MM.1S (cell line): ENCODE data around the gene PAK2.
"Not testable (repeated sequence)": the region's sequence is repeated elsewhere in the genome, so short reads cannot be mapped to it uniquely, and the experiment has no call there.

Experiments
- DNase-seq: peaks from one replicate; pipeline ENCODE4 v3.0.0-alpha.2; 2015
- H2AFZ ChIP-seq: fragments of 300-600 bp; sonication (generic); 2 replicates; pipeline ENCODE4 v1.6.0; 2016; ENCODE audit warnings: antibody characterized with exemption, low read length
- H3F3A ChIP-seq: fragments of 300-600 bp; sonication (generic); 2 replicates; pipeline ENCODE4 v1.6.1; 2016; ENCODE audit warnings: mild to moderate bottlenecking, antibody characterized with exemption, low read length, moderate library complexity, mixed read lengths; ENCODE audit not compliant: insufficient read depth
- H3K27ac ChIP-seq: fragments of 300-600 bp; sonication (generic); 2 replicates; pipeline ENCODE4 v1.5.1; 2016; ENCODE audit warnings: mild to moderate bottlenecking, low read length
- H3K27me3 ChIP-seq: fragments of 300-600 bp; sonication (generic); replicated peaks from 2 replicates; pipeline ENCODE4 v1.6.0; 2016; ENCODE audit warnings: low read length; ENCODE audit not compliant: insufficient read depth
- H3K36me3 ChIP-seq: fragments of 300-600 bp; sonication (generic); replicated peaks from 2 replicates; pipeline ENCODE4 v1.6.1; 2016; ENCODE audit warnings: mild to moderate bottlenecking, low read length, mixed read lengths; ENCODE audit not compliant: insufficient read depth
- H3K4me1 ChIP-seq: fragments of 300-600 bp; sonication (generic); 2 replicates; pipeline ENCODE4 v1.6.1; 2016; ENCODE audit warnings: low read length, mixed read lengths
- H3K4me2 ChIP-seq: fragments of 300-600 bp; sonication (generic); 2 replicates; pipeline ENCODE4 v1.6.0; 2016; ENCODE audit warnings: low read depth, low read length
- H3K4me3 ChIP-seq: fragments of 300-600 bp; sonication (generic); 2 replicates; pipeline ENCODE4 v1.5.1; 2016; ENCODE audit warnings: low read length, mixed read lengths
- H3K79me2 ChIP-seq: fragments of 300-600 bp; sonication (generic); 2 replicates; pipeline ENCODE4 v1.6.1; 2016; ENCODE audit warnings: mixed run types, low read length, mixed read lengths
- H3K9ac ChIP-seq: fragments of 300-600 bp; sonication (generic); 2 replicates; pipeline ENCODE4 v1.6.1; 2016; ENCODE audit warnings: low read length, mixed read lengths
- H3K9me2 ChIP-seq: fragments of 300-600 bp; sonication (generic); replicated peaks from 2 replicates; pipeline ENCODE4 v1.6.1; 2016; ENCODE audit warnings: mild to moderate bottlenecking, low read length, mixed read lengths; ENCODE audit not compliant: insufficient read depth
- H3K9me3 ChIP-seq: fragments of 300-600 bp; sonication (generic); replicated peaks from 2 replicates; pipeline ENCODE4 v1.6.1; 2016; ENCODE audit warnings: mild to moderate bottlenecking, low read length, mixed read lengths; ENCODE audit not compliant: insufficient read depth
- H4K20me1 ChIP-seq: fragments of 300-600 bp; sonication (generic); 2 replicates; pipeline ENCODE4 v1.6.1; 2016; ENCODE audit warnings: mild to moderate bottlenecking, low read length, moderate library complexity, mixed read lengths; ENCODE audit not compliant: insufficient read depth
- CTCF ChIP-seq: fragments of 300-600 bp; sonication (generic); IDR thresholded peaks from 2 replicates; pipeline ENCODE4 v1.5.1; 2016; ENCODE audit warnings: antibody characterized with exemption, low read length, mixed read lengths
- EZH2 ChIP-seq: fragments of 300-600 bp; sonication (generic); optimal IDR thresholded peaks from 2 replicates; pipeline ENCODE3; 2017; ENCODE audit warnings: low read depth, mild to moderate bottlenecking, antibody characterized with exemption, low read length, mixed read lengths
- EZH2phosphoT487 ChIP-seq: fragments of 300-600 bp; sonication (generic); IDR thresholded peaks from 2 replicates; pipeline ENCODE4 v1.6.1; 2018; ENCODE audit warnings: antibody characterized with exemption, low read length

Gene PAK2

GRCh38 chr3:196741249-196741889 lies 1.7 kb downstream of the PAK2 start:
- Histone ChIP-seq H3F3A (peaks cover 20% of the 10 kb centered on the region), H3K4me1 (peaks cover 7% of the 10 kb centered on the region), H3K27me3 (no peaks in the 10 kb centered on the region), H3K27ac (peak overlapping the region; percentile 82; the same call in 1 of the 2 replicates), H3K9me2 (no peaks in the 10 kb centered on the region), H3K9me3 (no peaks in the 10 kb centered on the region), H3K79me2 (peaks cover 65% of the 10 kb centered on the region), H3K9ac (peak overlapping the region; percentile 88), H3K36me3 (no peaks in the 10 kb centered on the region), H2AFZ (0 out of 2 replicates have a peak overlapping the region, but pooled peaks have one; percentile 1), H3K4me2 (peak overlapping the region; percentile 87), H3K4me3 (peak overlapping the region; percentile 82), H4K20me1 (peaks cover 14% of the 10 kb centered on the region; the same call in 1 of the 2 replicates)
- DNase-seq = no peak
- TF ChIP-seq EZH2 (no peak), CTCF (no peak), EZH2phosphoT487 (no peak)

GRCh38 chr3:196743569-196743968 lies 3.9 kb downstream of the PAK2 start:
- H3K4me3 ChIP-seq, H3K4me2 ChIP-seq, H3K9ac ChIP-seq, H3K4me1 ChIP-seq, DNase-seq, H3K36me3 ChIP-seq, H2AFZ ChIP-seq, H3K9me3 ChIP-seq, H3K27me3 ChIP-seq, H3K9me2 ChIP-seq, H3K27ac ChIP-seq: not testable (repeated sequence)
- H3F3A ChIP-seq = peaks cover 16% of the 10 kb centered on the region
- H3K79me2 ChIP-seq = peaks cover 87% of the 10 kb centered on the region
- H4K20me1 ChIP-seq = peaks cover 19% of the 10 kb centered on the region; the same call in 1 of the 2 replicates

GRCh38 chr3:196749125-196749524 lies 9.5 kb downstream of the PAK2 start:
- H3F3A ChIP-seq = no peaks in the 10 kb centered on the region
- no peak overlapping the region for H3K4me3 ChIP-seq
- no peaks in the 10 kb centered on the region for H3K27me3 ChIP-seq
- H4K20me1 ChIP-seq = peaks cover 8% of the 10 kb centered on the region; the same call in 1 of the 2 replicates
- no peak for DNase-seq
- no peak overlapping the region for H2AFZ ChIP-seq
- no peak overlapping the region for H3K4me2 ChIP-seq
- no peak overlapping the region for H3K27ac ChIP-seq
- no peaks in the 10 kb centered on the region for H3K9me3 ChIP-seq
- no peaks in the 10 kb centered on the region for H3K4me1 ChIP-seq
- no peak overlapping the region for H3K9ac ChIP-seq
- peaks cover 96% of the 10 kb centered on the region for H3K79me2 ChIP-seq
- H3K36me3 ChIP-seq = peaks cover 4% of the 10 kb centered on the region; the same call in 1 of the 2 replicates
- no peak for TF ChIP-seq EZH2phosphoT487
- TF ChIP-seq EZH2 = no peak
- H3K9me2 ChIP-seq = no peaks in the 10 kb centered on the region

- Histone ChIP-seq H3K36me3 (0 out of 2 replicates have a peak, but pooled peaks cover 4% of the 10 kb centered on the region), H4K20me1 (peaks cover 7% of the 10 kb centered on the region; the same call in 1 of the 2 replicates)
These were observed 13.5 kb downstream of the PAK2 start for GRCh38 chr3:196753201-196753600.

More at GRCh38 chr3:196753201-196753600, 13.5 kb downstream of the PAK2 start:
- DNase-seq = no peak
- TF ChIP-seq EZH2phosphoT487 = no peak
- no peak for TF ChIP-seq CTCF
- TF ChIP-seq EZH2 = no peak
- Histone ChIP-seq H3K4me1 (no peaks in the 10 kb centered on the region), H3K9me3 (no peaks in the 10 kb centered on the region), H3K9ac (no peak overlapping the region), H3K4me2 (no peak overlapping the region), H3K9me2 (no peaks in the 10 kb centered on the region), H3K4me3 (no peak overlapping the region), H3F3A (no peaks in the 10 kb centered on the region), H3K79me2 (peaks cover 96% of the 10 kb centered on the region), H3K27ac (no peak overlapping the region), H3K27me3 (no peaks in the 10 kb centered on the region), H2AFZ (no peak overlapping the region)
